HG03045 (cell line): ENCODE data around the gene PRDM11.
"Not testable (repeated sequence)": the region's sequence is repeated elsewhere in the genome, so short reads cannot be mapped to it uniquely, and the experiment has no call there.

Source experiments
- ATAC-seq: cut with Tn5 transposase; IDR thresholded peaks from one replicate; pipeline ENCODE4 v1.9.1; 2021; ENCODE audit warnings: mild to moderate bottlenecking, moderate library complexity; ENCODE audit not compliant: unreplicated experiment

Gene PRDM11

DNA sequence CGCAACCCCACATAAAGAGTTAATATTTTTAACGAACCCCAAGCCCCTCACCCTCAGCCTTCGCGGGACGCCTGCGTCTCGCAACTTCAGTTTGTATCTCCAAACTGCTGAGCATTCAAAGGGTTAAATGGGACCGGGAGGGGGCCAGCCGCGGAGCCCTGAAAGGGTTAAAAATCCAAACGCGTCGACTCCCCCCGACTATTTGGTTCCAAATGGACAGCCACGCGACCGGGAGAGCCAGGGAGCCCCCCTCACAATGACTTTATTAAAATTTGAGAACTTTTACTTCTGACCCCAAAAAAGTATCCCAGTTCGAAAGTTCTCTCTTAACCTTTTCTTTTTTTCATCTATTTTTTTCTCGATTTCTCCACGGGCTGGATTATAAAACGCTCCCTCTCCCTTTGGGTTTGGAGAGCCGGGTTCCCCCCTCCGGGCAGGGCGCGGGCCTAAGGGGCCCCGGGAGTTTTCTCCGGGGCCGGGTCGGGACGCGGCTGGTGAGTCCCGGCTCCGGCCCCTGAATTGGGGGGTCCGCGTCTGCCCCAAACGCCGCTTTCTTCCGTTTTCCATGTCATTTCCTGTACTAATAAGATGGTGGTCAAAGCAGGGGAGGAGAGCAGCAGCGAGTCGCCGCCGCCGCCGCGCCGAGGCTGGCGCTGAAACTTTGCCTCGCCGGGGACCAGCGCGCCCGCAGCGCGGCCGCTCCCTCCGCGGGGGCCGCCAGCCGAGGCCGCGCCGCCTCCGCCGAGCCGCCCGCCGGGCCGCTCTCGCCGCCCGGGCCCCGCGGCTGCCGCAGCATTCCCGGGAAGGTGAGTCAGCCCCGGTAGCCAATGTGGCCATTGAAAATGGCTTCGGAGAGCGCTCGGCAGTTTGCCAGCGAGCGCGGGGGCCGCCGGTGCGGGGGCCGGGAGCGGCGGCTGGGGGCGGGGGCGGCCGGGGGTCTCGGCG, at the start of gene PRDM11:
PRDM11 (plus strand) TSS at position 568 of the 945 bp plus-strand sequence. CDS start 35,128 bp downstream, outside the sequence.
- peak; percentile 38 for ATAC-seq

- ATAC-seq = no peak
These were observed 48.5 kb upstream of the PRDM11 start for GRCh38 chr11:45097721-45098493.

DNA sequence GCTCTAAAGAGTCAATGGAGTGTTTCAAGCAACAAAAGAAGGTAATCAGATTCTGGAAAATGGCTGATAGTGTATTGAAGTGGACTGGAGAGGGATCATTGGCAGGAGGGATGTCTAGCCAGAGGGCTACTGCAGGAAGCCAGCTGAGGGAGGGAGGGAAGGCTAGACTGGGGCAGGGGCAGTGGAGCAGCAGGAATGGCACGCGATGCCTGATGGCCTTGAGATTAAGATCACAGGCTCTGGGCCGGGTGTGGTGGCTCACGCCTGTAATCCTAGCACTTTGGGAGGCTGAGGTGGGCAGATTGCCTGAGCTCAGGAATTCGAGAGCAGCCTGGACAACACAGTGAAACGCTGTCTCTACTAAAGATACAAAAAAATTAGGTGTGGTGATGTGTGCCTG, 47.5 kb upstream of the PRDM11 start:
- ATAC-seq = no peak

- no peak for ATAC-seq
These were observed 46.1 kb upstream of the PRDM11 start for GRCh38 chr11:45100339-45100738.

- no peak for ATAC-seq
These were observed 44.1 kb upstream of the PRDM11 start for GRCh38 chr11:45102361-45102809.

- ATAC-seq = no peak
These were observed 43.4 kb upstream of the PRDM11 start for GRCh38 chr11:45102810-45103621.

DNA sequence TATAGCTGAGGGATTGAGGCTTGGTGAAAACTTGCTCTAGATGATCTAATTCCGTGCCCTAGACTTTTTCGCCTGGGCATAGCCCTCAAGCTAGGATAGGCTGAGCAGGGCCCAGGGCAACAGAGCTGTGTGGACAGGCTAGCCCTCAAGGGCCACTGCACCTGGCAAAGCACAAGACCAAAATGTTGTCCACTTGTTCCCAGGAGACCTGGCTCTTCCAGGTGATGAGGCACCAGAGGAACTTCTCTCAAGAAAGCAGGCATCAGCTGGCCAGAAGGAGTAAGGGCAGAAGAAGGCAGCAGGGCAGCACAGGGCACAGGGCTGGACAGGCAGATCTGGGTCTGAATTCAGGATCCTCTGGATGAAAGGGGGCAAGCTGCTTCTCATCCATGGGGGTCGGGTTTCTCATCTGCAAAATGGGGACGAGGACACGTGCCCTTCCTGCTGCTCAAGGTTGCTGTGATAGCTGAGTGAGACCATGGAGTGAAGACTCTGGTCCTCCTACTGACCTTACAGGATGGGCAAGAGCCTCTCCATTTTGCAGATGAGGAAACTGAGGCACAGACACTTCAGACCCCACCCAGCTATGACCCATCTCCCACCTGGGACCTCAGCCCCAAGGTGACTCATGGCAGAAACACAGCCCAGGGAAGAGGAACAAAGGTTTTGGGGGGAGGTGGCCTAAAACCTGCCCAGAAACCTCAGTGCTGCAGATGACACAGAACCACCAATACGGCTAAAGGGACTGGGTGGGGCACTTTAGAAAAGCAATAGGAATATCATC, 42.2 kb upstream of the PRDM11 start:
- no peak for ATAC-seq

DNA sequence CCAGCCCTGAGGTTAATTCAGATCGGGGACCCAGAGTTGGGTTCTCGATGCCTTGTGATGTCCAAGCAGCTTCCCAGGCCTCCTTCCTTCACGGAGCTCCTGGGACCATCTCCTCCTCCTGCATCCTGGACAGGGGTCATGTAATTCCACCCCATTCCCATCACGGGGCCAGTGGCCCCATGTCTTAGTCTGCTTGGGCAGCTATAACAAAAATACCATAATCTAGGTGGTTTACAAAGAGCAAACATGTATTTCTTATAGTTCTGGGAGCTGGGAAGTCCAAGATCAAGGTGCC, 41.7 kb upstream of the PRDM11 start:
- ATAC-seq = no peak

- ATAC-seq = peak; percentile 53
These were observed 41.0 kb upstream of the PRDM11 start for GRCh38 chr11:45105233-45105983.

DNA sequence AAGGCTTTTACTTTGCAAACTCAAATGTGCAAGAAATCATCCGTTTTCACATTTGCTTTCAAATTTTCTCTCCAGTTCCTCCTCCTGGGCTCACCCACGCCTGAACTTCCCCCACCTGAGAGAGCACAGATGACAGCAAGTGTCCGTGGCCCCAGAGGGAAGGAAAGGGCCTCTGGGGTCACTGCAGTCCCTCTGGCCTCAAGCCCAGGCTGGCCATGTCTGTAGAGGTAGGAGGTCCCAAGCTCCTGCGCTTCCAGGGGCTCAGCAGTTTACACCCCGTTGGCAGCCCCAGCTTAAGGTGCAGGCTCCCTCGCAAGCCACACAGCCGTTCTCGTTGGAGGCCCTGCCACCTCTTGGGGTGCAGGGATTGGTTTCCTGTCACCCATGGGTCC, 40.5 kb upstream of the PRDM11 start:
- no peak for ATAC-seq

DNA sequence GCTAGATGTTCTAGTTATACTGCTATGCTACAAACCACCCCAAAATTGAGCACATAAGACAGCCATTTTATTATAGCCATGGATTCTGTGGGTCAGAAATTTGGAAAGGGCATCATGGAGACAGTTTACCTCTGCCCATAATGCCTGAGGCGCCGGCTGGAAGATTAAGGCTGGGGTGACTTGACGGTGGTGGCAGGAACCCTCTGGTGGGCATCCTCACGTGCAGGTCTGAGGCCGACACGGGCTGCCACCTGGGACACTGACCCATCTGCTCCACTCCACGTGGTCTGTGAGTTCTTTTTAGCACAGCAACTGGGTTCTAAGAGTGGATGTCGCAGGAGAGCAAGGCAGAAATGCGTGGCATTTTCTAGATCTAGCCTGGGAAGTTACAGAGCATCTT, 40.0 kb upstream of the PRDM11 start:
- ATAC-seq = no peak

DNA sequence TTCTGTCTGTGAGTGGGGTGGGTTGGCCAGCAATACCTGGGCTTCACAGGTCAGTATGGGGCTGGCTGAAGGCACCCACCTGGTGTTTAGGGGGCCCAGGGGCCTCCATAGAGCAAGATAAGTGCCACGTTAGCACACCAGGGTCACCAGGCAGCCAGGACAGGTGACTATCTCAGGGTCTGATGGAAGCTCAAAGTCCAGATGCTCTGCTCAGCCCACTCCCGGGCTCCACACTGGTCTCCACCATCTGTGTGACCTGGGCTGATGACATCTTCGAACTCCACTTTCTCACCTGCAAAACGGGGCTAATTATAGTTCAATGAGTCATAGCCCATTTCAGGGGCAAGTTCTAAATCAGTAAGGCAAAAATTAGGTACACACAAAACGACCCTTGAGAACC, 39.4 kb upstream of the PRDM11 start:
- no peak for ATAC-seq

DNA sequence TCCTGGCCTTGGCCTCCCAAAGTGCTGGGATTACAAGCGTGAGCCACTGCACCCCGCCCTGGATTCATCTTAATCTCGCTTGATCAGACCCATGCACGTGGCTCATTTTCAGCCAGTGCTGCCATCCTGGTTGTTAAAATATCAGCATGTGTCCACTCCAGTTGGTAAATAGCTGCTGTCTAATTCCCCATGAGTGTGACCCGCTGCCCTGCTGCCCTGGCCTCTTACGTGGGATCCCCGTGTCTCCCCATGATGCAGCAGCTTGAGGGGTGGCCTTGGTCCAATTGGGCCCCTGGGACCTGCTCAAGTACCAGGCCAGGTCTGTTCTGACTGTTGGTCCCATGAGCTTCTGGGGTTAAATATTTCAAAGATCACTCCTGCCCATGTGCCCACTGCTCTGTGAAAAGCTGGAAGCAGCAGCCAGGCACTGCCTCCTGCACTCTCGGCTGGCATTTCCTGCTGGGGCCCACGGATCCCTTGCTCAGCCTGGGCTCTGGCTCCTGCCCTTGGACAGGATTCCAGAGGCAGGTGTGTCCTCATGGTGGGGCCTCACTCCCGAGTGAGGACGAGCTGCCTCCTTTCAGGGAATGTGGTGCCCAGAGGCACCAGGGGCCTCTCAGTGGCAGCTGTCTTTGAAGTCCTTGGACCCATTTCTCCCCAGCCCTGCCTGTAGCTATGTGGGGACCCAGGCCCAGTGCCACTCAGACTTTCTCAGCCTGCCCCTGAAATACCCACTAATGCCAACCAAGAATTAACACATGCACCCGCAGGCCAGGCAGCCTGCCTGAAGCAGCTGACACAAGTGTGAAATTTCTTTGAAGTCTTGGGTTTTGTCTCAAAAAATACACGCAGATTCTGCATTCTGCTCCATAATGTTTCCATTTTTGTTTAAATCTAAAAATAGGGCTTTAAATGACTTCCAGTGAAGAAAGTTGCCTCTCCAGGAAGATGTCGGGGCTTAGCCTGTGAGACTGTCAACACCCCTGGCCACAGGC, 38.1 kb upstream of the PRDM11 start:
- ATAC-seq = no peak

DNA sequence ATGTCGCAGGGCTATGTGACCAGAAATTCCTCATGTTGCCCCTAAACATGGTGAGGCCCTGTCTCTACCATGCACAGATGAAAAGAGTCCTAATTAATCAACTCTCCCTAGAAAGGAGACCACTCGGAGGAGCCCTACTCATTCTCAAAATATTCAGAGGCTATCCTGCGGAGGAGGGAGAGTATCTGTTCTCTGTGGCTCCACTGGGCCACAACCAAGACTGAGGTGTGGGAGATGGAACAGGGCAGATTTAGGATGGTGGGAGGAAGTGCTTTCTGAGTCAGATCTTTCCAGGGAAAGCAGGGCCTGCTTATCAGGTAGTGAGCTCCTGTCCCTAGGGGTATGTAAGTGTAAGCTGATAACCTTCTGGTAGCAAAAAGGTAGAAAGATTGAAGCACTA, 37.0 kb upstream of the PRDM11 start:
- no peak for ATAC-seq

- ATAC-seq = no peak
These were observed 35.9 kb upstream of the PRDM11 start for GRCh38 chr11:45110562-45110961.

GRCh38 chr11:45113807-45114206, 32.6 kb upstream of the PRDM11 start:
- ATAC-seq = no peak

DNA sequence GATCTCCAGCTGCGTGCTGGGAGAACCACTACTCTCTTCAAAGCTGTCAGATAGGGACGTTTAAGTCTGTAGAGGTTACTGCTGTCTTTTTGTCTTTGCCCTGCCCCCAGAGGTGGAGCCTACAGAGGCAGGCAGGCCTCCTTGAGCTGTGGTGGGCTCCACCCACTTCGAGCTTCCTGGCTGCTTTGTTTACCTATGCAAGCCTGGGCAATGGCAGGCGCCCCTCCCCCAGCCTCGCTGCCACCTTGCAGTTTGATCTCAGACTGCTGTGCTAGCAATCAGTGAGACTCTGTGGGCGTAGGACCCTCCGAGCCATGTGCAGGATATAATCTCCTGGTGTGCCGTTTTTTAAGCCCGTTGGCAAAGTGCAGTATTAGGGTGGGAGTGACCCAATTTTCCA, 18.6 kb upstream of the PRDM11 start:
- not testable (repeated sequence) for ATAC-seq

DNA sequence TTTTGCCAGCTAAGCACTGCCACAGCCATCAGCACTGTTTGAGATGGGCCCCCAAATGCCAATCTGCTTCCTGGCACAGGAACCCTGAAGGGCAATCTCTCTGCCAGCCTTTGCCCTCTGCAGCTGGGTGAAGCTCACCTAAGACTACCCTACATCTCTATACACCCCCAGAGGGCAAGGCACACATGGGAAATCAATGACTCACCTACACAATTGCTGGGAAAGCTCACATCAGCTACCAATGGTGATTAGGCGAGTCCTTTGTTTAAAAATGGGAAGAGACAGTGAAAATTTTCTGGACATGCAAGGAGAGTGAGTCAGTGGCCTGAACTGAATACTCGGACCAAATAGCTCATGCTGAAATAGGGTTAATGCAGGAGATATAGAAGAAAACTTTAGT, 12.6 kb upstream of the PRDM11 start:
- ATAC-seq = no peak

- ATAC-seq = no peak
These were observed 5.3 kb upstream of the PRDM11 start for GRCh38 chr11:45141171-45141570.
